HEK293 (cell line): Measurements from ENCODE around the gene TGFB3.

Experiments used
- CTCF ChIA-PET: fragments of 350-600 bp; formaldehyde crosslinking; extraction: SDS; loops from one replicate; lab custom pipeline; 2021; ENCODE audit warnings: antibody characterized with exemption; lab: Yijun Ruan, JAX
- POLR2A ChIA-PET: fragments of 300-600 bp; formaldehyde crosslinking; extraction: SDS; loops from one replicate; lab custom pipeline; 2020; ENCODE audit warnings: antibody characterized with exemption, inconsistent platforms; lab: Yijun Ruan, JAX
- H3K27ac ChIP-seq: fragments of 200-500 bp; sonication (Bioruptor generic); 2 replicates; pipeline ENCODE4 v1.5.1; 2014; ENCODE audit warnings: low read depth, low read length, control low read depth, inconsistent platforms; ENCODE audit errors: extremely low read depth
- H3K36me3 ChIP-seq, 2 experiments: fragments of 200-500 bp in 1 of 2; sonication (Bioruptor generic) in 1 of 2; 1 replicate in 1 of 2; 2 replicates in 1 of 2; pipeline ENCODE4 v1.5.1; 2014 to 2017; ENCODE audit warnings: inconsistent platforms in 2 of 2, low read length in 2 of 2; ENCODE audit not compliant: control insufficient read depth in 2 of 2, insufficient read depth in 1 of 2
- H3K4me1 ChIP-seq: fragments of 200-500 bp; sonication (Bioruptor generic); 2 replicates; pipeline ENCODE4 v1.5.1; 2014; ENCODE audit warnings: mild to moderate bottlenecking, low read length, inconsistent platforms; ENCODE audit not compliant: control insufficient read depth, insufficient read depth
- H3K4me3 ChIP-seq: 2 replicates; pipeline ENCODE4 v1.5.1; 2011; ENCODE audit warnings: low read depth, mild to moderate bottlenecking, control low read depth, low read length, moderate library complexity
- H3K9me3 ChIP-seq: fragments of 200-500 bp; sonication (Bioruptor generic); 2 replicates; pipeline ENCODE4 v1.5.1; 2014; ENCODE audit warnings: low read depth, low read length, inconsistent platforms; ENCODE audit not compliant: control insufficient read depth, insufficient read depth
- SP2 ChIP-seq: fragments of 450-650 bp; formaldehyde crosslinking; IDR thresholded peaks from 2 replicates; pipeline ENCODE4 v1.5.1; 2016; ENCODE audit warnings: missing biosample characterization, missing genetic modification characterization
- YY2 ChIP-seq: fragments of 450-650 bp; formaldehyde crosslinking; IDR thresholded peaks from 2 replicates; pipeline ENCODE4 v1.5.1; 2016; ENCODE audit warnings: missing biosample characterization, missing genetic modification characterization
- ZNF211 ChIP-seq: fragments of 450-650 bp; formaldehyde crosslinking; IDR thresholded peaks from 2 replicates; pipeline ENCODE4 v1.5.1; 2016; ENCODE audit warnings: low read depth, missing biosample characterization, missing genetic modification characterization
- ZNF266 ChIP-seq: fragments of 450-650 bp; formaldehyde crosslinking; IDR thresholded peaks from 2 replicates; pipeline ENCODE4 v1.5.1; 2016; ENCODE audit warnings: missing biosample characterization, missing genetic modification characterization, low read depth
- ZNF510 ChIP-seq: fragments of 450-650 bp; formaldehyde crosslinking; IDR thresholded peaks from 2 replicates; pipeline ENCODE4 v1.5.1; 2018; ENCODE audit warnings: mild to moderate bottlenecking, missing genetic modification characterization, missing biosample characterization; ENCODE audit not compliant: insufficient replicate concordance
- ZNF560 ChIP-seq: fragments of 450-650 bp; formaldehyde crosslinking; IDR thresholded peaks from 2 replicates; pipeline ENCODE4 v1.5.1; 2017; ENCODE audit warnings: missing biosample characterization, missing genetic modification characterization, borderline replicate concordance
- ZNF792 ChIP-seq: fragments of 450-650 bp; formaldehyde crosslinking; IDR thresholded peaks from 2 replicates; pipeline ENCODE4 v1.5.1; 2016; ENCODE audit warnings: missing biosample characterization, missing genetic modification characterization
- ZSCAN30 ChIP-seq: fragments of 450-650 bp; IDR thresholded peaks from 2 replicates; pipeline ENCODE4 v1.5.1; 2018; ENCODE audit warnings: missing biosample characterization, mild to moderate bottlenecking, missing genetic modification characterization, moderate library complexity
- ZXDB ChIP-seq: fragments of 450-650 bp; formaldehyde crosslinking; IDR thresholded peaks from 2 replicates; pipeline ENCODE4 v1.5.1; 2016; ENCODE audit warnings: missing biosample characterization, missing genetic modification characterization
- TF ChIP-seq, protein P1 (sequence below): fragments of 450-650 bp; formaldehyde crosslinking; IDR thresholded peaks from 2 replicates; pipeline ENCODE4 v1.5.1; 2016; ENCODE audit warnings: missing biosample characterization, missing genetic modification characterization
- TF ChIP-seq, protein P2 (sequence below): fragments of 450-650 bp; formaldehyde crosslinking; IDR thresholded peaks from 2 replicates; pipeline ENCODE4 v1.5.1; 2017; ENCODE audit warnings: missing biosample characterization, missing genetic modification characterization
- TF ChIP-seq, protein P3 (sequence below): fragments of 450-650 bp; formaldehyde crosslinking; IDR thresholded peaks from 2 replicates; pipeline ENCODE4 v1.5.1; 2016; ENCODE audit warnings: missing biosample characterization, missing genetic modification characterization
- TF ChIP-seq, protein P4 (sequence below): fragments of 450-650 bp; formaldehyde crosslinking; IDR thresholded peaks from 2 replicates; pipeline ENCODE4 v1.5.1; 2017; ENCODE audit warnings: missing biosample characterization, missing genetic modification characterization

TGFB3 gene

DNA sequence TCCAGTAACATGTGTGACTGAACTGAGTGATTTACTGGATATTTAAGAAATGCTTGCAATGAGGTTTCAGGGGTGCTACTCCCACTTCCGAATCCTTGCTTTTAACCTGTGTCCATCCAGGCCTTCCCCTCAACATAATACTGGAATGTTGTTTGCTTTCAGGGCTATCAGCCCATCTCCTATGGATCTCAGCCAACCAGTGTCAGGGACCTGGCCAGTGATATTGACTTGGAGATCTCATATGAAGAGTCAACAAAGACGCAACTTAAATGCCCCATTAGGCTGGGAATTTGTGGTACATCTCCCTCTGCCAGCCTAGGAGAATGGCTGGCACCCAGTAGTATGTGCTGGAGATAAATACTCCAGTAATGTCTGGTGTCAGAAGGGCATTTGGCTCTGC lies 2.9 kb upstream of the TGFB3 start:
- TF ChIP-seq, protein P1, sequence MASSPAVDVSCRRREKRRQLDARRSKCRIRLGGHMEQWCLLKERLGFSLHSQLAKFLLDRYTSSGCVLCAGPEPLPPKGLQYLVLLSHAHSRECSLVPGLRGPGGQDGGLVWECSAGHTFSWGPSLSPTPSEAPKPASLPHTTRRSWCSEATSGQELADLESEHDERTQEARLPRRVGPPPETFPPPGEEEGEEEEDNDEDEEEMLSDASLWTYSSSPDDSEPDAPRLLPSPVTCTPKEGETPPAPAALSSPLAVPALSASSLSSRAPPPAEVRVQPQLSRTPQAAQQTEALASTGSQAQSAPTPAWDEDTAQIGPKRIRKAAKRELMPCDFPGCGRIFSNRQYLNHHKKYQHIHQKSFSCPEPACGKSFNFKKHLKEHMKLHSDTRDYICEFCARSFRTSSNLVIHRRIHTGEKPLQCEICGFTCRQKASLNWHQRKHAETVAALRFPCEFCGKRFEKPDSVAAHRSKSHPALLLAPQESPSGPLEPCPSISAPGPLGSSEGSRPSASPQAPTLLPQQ (tag by site-specific recombination): no peak
- no peak for TF ChIP-seq ZNF211 (tag by site-specific recombination)
- TF ChIP-seq ZNF266 (tag by site-specific recombination): no peak
- no peak for TF ChIP-seq ZNF560 (tag by site-specific recombination)
- no peak for TF ChIP-seq ZNF792 (tag by site-specific recombination)
- TF ChIP-seq ZSCAN30 (tag by site-specific recombination): no peak
- no peak for TF ChIP-seq SP2 (tag by site-specific recombination)
- TF ChIP-seq, protein P2, sequence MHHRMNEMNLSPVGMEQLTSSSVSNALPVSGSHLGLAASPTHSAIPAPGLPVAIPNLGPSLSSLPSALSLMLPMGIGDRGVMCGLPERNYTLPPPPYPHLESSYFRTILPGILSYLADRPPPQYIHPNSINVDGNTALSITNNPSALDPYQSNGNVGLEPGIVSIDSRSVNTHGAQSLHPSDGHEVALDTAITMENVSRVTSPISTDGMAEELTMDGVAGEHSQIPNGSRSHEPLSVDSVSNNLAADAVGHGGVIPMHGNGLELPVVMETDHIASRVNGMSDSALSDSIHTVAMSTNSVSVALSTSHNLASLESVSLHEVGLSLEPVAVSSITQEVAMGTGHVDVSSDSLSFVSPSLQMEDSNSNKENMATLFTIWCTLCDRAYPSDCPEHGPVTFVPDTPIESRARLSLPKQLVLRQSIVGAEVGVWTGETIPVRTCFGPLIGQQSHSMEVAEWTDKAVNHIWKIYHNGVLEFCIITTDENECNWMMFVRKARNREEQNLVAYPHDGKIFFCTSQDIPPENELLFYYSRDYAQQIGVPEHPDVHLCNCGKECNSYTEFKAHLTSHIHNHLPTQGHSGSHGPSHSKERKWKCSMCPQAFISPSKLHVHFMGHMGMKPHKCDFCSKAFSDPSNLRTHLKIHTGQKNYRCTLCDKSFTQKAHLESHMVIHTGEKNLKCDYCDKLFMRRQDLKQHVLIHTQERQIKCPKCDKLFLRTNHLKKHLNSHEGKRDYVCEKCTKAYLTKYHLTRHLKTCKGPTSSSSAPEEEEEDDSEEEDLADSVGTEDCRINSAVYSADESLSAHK (tag by site-specific recombination): no peak
- TF ChIP-seq, protein P3, sequence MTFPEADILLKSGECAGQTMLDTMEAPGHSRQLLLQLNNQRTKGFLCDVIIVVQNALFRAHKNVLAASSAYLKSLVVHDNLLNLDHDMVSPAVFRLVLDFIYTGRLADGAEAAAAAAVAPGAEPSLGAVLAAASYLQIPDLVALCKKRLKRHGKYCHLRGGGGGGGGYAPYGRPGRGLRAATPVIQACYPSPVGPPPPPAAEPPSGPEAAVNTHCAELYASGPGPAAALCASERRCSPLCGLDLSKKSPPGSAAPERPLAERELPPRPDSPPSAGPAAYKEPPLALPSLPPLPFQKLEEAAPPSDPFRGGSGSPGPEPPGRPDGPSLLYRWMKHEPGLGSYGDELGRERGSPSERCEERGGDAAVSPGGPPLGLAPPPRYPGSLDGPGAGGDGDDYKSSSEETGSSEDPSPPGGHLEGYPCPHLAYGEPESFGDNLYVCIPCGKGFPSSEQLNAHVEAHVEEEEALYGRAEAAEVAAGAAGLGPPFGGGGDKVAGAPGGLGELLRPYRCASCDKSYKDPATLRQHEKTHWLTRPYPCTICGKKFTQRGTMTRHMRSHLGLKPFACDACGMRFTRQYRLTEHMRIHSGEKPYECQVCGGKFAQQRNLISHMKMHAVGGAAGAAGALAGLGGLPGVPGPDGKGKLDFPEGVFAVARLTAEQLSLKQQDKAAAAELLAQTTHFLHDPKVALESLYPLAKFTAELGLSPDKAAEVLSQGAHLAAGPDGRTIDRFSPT (tag by site-specific recombination): no peak
- Histone ChIP-seq H3K36me3 (peaks cover 0 to 10% of the 10 kb centered on the region in 2 experiments; a peak in 1 of 3 replicates), H3K4me3 (no peak overlapping the region), H3K9me3 (no peaks in the 10 kb centered on the region), H3K4me1 (peaks cover 7% of the 10 kb centered on the region), H3K27ac (no peak overlapping the region)
- ChIA-PET CTCF (interaction anchor here (1.2 to 11.4 kb wide), 3 partner anchors 78 to 403 kb away, joined by 4 to 259 read pairs (median 82); no protein-coding TSS in a partner anchor), POLR2A (no interaction called here)

DNA sequence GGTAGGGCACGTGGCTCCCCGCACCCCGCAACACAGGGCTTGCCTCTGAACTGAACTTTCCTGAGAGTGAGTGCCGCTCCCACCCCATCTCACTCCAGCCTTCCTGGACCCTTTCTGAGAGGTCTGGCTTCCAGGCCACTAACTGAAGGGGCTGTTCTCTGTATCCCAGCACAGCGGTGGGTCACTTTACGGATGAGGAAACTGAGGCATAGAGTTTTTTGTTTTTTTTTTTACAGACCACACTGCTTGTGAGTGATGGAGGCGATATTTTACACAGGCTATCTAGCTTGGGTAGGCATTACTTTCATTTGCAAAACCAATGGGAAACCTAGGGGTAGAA lies 1.2 kb upstream of the TGFB3 start:
- Histone ChIP-seq H3K9me3 (no peaks in the 10 kb centered on the region), H3K27ac (no peak overlapping the region), H3K36me3 (no peaks in the 10 kb centered on the region), H3K4me1 (peaks cover 7% of the 10 kb centered on the region), H3K4me3 (no peak overlapping the region; the same call in 1 of the 2 replicates)
- CTCF ChIA-PET: interaction anchor here (0.6 to 11.4 kb wide), 27 partner anchors 11 to 664 kb away, joined by 3 to 259 read pairs (median 3); partner anchors contain the start of genes ERG28 and TTLL5
- POLR2A ChIA-PET: interaction anchor here (1.0 to 1.7 kb wide), 2 partner anchors 272 to 274 kb away, joined by 6 to 7 read pairs; no protein-coding TSS in a partner anchor
- TF ChIP-seq, protein P4, sequence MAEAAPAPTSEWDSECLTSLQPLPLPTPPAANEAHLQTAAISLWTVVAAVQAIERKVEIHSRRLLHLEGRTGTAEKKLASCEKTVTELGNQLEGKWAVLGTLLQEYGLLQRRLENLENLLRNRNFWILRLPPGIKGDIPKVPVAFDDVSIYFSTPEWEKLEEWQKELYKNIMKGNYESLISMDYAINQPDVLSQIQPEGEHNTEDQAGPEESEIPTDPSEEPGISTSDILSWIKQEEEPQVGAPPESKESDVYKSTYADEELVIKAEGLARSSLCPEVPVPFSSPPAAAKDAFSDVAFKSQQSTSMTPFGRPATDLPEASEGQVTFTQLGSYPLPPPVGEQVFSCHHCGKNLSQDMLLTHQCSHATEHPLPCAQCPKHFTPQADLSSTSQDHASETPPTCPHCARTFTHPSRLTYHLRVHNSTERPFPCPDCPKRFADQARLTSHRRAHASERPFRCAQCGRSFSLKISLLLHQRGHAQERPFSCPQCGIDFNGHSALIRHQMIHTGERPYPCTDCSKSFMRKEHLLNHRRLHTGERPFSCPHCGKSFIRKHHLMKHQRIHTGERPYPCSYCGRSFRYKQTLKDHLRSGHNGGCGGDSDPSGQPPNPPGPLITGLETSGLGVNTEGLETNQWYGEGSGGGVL (tag by site-specific recombination): no peak
- TF ChIP-seq YY2 (no peak), ZXDB (tag by site-specific recombination) (no peak), ZNF510 (tag by site-specific recombination) (no peak)
- TF ChIP-seq, protein P2 (tag by site-specific recombination): no peak
